ENCODE measurements around the gene CCDC86.

Gene CCDC86

DNA sequence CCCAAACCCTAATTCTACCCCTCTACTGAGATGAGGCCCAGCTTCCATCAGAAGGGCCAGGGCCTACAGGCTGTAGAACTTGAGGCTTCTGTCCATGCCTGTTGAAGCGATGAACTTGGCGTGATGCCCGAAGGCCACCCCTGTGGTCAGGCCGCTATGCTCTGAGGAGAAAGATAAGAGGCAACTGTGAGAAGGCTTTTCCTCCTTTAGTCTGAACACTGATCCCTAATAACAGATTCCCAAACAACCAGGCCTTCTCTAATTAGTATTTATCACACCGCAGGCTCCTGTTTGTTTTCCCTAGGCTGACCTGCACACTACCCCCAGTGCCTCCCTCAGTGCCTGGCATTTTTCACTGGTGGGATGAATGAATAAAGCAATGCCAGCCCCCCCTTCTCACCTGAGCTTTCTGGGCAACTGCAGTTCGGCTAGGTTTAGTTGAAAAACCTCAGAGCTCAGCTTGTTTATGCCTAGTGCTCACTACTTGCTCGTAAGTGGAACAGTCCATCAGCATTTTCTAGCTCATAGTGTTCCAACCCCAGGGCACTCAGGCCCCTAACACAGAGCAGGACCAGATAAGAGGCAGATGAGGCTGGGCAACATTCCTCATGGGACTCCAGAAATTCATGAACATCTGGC, 49.3 kb downstream of the CCDC86 start:
- DNase-seq (ENCODE audit: low read depth in 2 of 2): no peak

DNA sequence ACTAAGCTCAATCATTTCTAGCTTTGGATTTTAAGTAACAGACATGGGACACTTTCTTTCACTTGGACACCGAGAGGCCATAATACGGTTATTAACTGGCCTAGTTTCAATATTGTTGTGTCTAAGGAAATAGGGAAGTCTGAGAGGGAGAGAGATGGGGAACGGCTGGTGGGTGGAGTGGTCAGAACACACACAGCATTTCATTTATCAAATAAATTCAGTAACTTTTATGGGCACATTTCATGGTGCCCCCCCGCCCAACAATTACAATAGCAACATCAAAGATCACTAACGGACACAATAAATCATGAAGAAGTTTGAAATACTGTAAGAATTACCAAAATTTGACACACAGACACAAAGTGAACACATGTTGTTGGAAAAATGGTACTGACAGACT, 53.8 kb downstream of the CCDC86 start:
- no peak for DNase-seq (ENCODE audit: low read depth in 2 of 2)

DNA sequence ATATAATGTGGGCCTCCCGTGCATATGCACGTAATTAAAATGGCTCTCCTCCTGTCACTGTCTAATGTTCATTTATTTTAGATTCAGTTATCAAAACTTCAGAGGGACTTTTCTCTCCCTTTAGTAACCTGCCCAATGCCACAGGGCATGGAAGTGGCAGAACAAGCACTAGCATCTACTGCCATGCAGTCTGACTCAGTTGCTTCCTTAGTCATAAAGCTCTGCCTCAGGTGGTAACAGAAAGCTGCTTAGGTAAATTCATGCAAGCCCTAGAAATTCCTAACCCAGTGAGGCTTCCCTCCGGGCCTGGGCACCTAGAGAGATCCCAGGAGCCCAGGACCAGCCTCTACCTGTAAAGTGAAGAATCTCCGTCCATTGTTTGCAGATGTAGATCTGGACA, 55.6 kb downstream of the CCDC86 start:
- DNase-seq (ENCODE audit: low read depth in 2 of 2): no peak

DNA sequence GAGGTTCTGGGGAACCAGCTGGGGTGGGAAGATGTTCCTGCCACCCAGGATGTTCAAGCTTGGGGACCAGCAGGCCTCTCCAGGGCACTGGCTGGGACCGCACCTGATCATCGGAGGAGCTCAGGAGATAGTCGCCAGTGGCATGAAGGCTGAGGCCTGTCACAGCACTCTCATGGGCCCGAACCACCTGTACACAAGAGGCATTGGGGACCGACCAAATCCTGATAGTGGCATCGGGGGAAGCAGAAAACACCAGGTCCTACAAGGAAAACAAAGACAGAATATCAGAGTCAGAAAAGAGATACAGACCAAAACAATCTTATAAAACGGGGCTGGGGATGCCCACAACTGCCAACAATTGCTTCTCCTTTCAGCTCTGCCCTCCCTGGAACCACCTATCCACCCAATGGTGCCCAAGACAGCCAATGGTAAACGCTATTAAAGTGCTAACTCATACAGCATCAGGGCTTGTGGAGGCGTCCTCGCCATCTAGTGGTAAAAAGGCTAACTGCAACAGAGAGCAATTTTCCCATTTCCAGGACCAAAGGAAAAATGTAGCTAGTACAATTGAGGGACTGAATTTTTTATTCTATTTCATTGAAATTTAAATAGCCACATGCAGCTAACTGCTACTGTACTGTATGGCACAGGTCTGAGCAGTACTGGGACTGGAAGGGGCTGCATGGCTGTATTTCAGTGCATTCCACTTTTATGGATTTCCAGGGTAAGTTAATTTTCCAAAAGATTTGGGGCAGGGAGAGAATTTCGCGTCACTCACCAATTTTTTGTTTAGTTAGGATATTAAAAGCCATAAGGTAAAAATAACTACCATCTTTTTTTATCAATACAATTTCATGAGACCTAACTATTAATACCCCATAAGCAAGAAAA, 57.4 kb downstream of the CCDC86 start:
- DNase-seq (ENCODE audit: low read depth in 2 of 2): no peak

DNA sequence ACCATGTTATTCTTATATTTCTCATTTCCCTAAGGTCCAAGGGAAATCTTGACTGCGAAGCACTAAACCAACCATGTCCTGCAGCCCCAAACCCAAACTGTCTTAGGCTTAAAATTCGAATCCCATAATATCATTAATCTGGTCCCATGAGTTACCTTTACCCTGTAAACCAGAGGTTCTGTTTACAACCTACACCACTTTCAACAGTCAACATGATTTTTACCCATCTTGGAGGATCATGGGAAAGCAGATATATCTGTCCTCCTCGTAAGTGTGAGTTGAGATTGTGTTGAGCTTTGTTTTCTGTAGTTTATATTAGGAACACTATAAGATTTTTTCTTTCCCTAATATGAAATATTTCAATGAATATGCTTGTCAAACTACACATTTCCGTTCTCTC, 58.1 kb downstream of the CCDC86 start:
- DNase-seq (ENCODE audit: low read depth in 2 of 2): no peak
